ENCODE measurements around the gene RGR. TPM values are rescaled to one million over a fixed set of nuclear protein-coding genes. Genes with fewer than 3 reads are reported as not detected.

RGR gene
- total and polyA plus RNA-seq, 12 donors, result 0.17 TPM; not detected in 11

- WGBS, 4 donors, result 22 to 45% (median 40%) methylated on average over 1 of the region's 1 CpG
- TF ChIP-seq POLR2A (IDR thresholded peaks at IDR 0.05), result no peak
- TF ChIP-seq CTCF (IDR thresholded peaks at IDR 0.05), result no peak
- H3K9me3 ChIP-seq (replicated peaks in 1 of 3), result no peaks in the 10 kb centered on the region
- H3K27ac ChIP-seq, result no peak overlapping the region
- no peaks in the 10 kb centered on the region for H3K27me3 ChIP-seq
- intact Hi-C loops (cut with DNase I), result no loop called here
- DNase-seq, result no peak
- peaks cover 0 to 4% of the 10 kb centered on the region in 2 donors for H3K4me1 ChIP-seq (replicated peaks in 1 of 2)
- H3K36me3 ChIP-seq (replicated peaks in 1 of 2), result no peaks in the 10 kb centered on the region
- H3K4me3 ChIP-seq, result no peak overlapping the region
Observed at GRCh38 chr10:84308021-84308420, 63.2 kb downstream of the RGR start.

- intact Hi-C loops (cut with DNase I), result no loop called here
- H3K36me3 ChIP-seq (replicated peaks in 1 of 2), result no peaks in the 10 kb centered on the region
- peak; percentile 36 to 83 (median 70) for DNase-seq
- H3K4me3 ChIP-seq, result peak overlapping the region in 1 of 4 donors; percentile 5
- H3K9me3 ChIP-seq (replicated peaks in 1 of 3), result no peaks in the 10 kb centered on the region
- H3K27ac ChIP-seq, result no peak overlapping the region
- no peak for TF ChIP-seq POLR2A (IDR thresholded peaks at IDR 0.05)
- no peak for TF ChIP-seq CTCF (IDR thresholded peaks at IDR 0.05)
- WGBS, 4 donors, result 14 to 19% (median 17%) methylated on average over 6 of the region's 6 CpGs
- no peaks in the 10 kb centered on the region for H3K27me3 ChIP-seq
- peaks cover 0 to 4% of the 10 kb centered on the region in 2 donors for H3K4me1 ChIP-seq (replicated peaks in 1 of 2)
Observed at GRCh38 chr10:84308481-84309304, 63.8 kb downstream of the RGR start.

Other genes with a start within 250 kb of the RGR start
- 100 to 1,000 TPM; 195 to 392 (median 278) TPM for gene GHITM, start 105.5 kb upstream of the RGR start, total RNA-seq
- 100 to 1,000 TPM in 1 of 3 donors, 10 to 100 TPM in 2; 77.3 to 492 (median 96.0) TPM for gene GHITM, start 105.5 kb upstream of the RGR start, polyA plus RNA-seq
- under 1 TPM in 1 of 9 donors, not detected in 8; 0.25 TPM for gene GPR15LG, start 71.3 kb upstream of the RGR start, total RNA-seq
- gene GPR15LG, start 71.3 kb upstream of the RGR start, polyA plus RNA-seq, result not detected
- gene CDHR1, start 50.5 kb upstream of the RGR start, total RNA-seq, result 1 to 10 TPM in 1 of 9 donors, under 1 TPM in 8; 0.09 to 2.8 (median 0.23) TPM
- gene CDHR1, start 50.5 kb upstream of the RGR start, polyA plus RNA-seq, result 1 to 10 TPM; 1.4 to 7.7 (median 6.0) TPM
- gene LRIT2, start 19.5 kb upstream of the RGR start, total RNA-seq, result not detected
- gene LRIT2, start 19.5 kb upstream of the RGR start, polyA plus RNA-seq, result not detected
- under 1 TPM in 1 of 9 donors, not detected in 8; 0.06 TPM for gene LRIT1, start 3.5 kb upstream of the RGR start, total RNA-seq
- gene LRIT1, start 3.5 kb upstream of the RGR start, polyA plus RNA-seq, result not detected
- 10 to 100 TPM; 22.2 to 63.9 (median 39.2) TPM for gene CCSER2, start 83.5 kb downstream of the RGR start, total RNA-seq
- gene CCSER2, start 83.5 kb downstream of the RGR start, polyA plus RNA-seq, result 10 to 100 TPM in 1 of 3 donors, 1 to 10 TPM in 2; 8.3 to 49.2 (median 8.6) TPM